GM21447 (cell line): Measurements from ENCODE around the gene ADCY5.

Experiments used
- ATAC-seq: cut with Tn5 transposase; IDR thresholded peaks from one replicate; pipeline ENCODE4 v1.9.1; 2021; ENCODE audit not compliant: unreplicated experiment

The ADCY5 gene

DNA sequence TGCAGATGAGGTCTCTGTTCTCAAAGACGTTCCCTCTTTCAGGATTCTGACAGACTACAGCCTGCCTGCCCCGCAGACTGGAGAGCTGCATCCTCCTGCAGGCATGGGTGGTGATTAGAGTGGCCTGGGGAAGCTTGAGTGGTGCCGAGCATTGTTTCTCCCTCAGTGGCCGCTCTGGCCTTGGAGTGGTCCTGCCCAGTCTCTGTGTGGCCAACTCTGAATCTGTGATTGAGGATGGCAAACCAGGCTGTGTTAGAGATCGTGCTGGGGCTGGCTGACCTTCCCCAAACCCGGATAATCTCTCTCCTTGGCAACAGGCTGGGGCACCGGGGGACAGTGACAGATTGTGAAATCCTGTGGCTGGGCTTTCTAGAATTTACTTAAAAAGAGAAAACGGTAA, 11.0 kb upstream of the ADCY5 start:
- ATAC-seq = no peak

DNA sequence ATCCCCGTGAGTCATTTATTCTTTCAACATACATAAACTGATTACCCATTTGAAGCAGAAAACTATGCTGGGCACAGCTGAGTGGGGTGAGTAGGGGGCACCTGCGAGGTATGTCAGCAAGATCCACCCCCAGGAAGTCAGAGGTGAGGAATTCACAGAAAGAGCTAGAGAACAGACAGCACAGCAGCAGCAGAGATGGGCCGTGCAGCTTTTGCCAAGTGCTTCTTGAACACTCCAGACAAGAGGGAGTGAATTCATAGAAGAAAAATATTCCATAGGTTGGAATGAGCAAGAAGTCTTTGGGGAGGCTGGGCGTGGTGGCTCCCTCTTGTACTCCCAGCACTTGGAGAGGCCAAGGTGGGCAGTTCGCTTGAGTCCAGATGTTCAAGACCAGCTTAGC, 9.4 kb upstream of the ADCY5 start:
- ATAC-seq = no peak

DNA sequence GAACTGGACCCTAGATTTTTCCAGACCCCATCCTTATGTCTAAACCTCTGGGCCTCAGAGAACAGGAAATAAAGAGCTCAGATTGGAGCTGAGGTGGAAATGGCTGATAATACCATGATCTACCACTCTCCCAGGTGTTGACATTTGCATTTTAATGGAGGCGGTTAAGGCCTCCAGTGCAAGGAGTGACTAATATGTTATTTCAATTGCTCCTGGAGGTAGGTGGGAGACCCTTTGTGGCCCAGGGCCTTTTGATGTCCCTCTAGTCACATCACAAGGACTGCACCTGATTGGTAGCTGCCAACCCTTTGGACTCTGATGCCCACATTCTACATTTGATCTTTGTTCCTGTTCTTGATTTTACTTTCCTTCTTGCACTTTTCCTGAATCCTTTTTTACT, 9.0 kb upstream of the ADCY5 start:
- ATAC-seq = no peak

DNA sequence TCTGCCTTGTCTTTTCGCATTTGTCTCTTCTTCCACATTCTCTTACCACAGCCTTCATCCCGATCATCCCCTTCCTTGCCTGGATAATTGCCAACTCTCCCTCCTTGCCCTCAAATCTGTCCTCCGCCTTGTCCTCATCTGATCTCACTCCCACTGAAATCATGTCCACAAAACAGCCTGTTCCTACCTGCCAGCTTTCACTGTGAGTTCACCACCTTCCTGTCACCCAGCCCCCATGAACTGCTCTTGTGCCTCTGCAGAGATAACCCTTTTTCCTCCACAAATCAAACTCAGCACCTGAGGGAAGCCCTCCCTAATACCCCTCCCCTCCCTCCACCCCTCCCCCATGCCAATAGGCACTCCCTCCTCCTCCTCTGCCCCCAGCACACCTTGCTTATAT, 4.8 kb upstream of the ADCY5 start:
- no peak for ATAC-seq

DNA sequence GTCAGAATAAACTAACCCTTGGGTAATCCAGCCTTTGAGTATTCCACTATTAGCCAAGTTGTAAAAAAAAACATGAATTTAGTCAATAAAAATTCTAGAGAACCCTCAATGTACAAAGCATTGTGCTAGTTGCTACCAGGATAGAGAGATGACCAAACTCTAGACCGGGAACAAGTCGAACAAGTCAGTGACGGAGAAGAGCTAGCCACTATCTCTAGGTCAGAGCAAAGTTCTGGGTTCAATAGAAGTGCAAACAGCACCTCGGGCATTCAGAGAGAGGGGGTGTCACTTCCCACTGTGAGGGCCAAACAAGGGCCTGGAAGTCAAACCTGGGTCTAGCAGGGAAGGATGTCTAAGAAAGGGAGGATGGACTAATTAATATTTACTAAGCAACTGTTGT, 2.3 kb upstream of the ADCY5 start:
- no peak for ATAC-seq

DNA sequence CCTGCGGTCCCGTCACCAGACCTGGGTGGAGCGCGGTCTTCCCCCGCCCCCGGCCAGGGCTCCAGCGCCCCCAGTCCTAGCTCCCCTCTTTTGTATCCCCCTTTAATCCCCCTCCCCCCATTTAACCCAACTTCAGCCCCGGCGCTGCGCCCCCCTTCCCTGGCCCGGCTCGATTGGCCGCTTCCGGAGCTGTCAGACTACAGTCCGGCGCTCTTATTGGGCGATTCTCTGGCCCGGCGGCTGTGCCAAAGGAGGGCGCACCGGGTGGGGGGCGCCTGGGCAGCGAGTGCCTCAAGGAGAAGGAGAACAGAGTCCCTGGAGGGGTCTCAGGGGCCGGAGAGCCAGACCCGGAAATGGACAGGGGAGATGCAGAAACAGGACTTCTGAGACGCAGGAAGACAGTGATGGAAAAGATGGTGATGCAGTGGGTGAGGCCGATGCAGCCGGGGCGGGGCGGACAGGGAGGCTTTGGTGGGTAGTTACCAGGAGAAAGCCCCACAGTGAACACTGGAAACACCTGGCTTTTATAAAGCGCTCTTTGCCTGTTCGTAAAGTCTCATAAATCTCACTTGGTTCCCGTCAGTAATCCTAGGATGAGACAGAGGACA, 1.2 kb upstream of the ADCY5 start:
- ATAC-seq = no peak

DNA sequence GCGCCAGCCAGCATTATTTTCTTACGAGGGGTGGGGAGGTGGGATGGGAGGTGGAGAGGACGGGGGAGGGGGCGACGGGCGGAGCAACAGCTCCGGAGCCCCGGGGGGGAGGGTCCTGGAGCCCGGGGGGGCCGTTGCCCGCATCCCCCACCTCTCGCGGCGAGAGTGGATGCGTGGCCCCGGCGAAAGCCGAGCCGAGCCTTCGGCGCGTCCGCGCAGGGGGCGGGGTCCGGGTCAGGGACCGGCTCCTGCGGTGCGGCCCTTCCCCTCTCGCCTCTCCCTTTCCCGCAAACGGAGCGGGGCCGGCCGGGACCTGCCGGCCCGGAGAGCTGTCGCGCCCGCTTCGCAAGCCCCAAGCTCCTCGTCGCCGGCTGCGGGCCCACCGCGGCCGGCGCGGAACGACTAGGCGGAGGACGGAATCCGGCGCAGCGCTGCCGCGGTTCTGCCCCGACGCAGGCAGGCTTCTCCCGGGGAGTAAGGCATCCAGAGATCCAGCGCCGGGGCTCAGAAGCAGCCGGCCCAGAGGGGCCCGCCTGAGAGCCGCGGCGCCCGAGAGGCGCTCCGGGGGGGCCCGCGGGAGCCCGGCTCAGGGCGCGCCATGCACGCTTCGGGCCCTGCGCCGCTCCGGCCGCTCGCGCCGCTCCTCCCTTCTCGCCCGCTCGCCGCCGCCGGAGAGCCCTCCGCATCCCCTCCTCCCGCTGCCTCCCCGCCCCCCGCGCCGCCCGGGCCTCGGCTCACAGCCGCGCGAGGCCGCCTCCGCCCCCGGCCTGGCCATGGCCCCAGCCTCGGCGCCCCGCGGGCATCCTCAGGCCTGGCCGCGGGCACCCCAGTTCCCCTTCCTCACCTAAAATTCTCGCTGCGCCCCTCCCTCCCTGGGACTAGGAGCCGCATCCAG, 459 bp upstream of the ADCY5 start:
- no peak for ATAC-seq

DNA sequence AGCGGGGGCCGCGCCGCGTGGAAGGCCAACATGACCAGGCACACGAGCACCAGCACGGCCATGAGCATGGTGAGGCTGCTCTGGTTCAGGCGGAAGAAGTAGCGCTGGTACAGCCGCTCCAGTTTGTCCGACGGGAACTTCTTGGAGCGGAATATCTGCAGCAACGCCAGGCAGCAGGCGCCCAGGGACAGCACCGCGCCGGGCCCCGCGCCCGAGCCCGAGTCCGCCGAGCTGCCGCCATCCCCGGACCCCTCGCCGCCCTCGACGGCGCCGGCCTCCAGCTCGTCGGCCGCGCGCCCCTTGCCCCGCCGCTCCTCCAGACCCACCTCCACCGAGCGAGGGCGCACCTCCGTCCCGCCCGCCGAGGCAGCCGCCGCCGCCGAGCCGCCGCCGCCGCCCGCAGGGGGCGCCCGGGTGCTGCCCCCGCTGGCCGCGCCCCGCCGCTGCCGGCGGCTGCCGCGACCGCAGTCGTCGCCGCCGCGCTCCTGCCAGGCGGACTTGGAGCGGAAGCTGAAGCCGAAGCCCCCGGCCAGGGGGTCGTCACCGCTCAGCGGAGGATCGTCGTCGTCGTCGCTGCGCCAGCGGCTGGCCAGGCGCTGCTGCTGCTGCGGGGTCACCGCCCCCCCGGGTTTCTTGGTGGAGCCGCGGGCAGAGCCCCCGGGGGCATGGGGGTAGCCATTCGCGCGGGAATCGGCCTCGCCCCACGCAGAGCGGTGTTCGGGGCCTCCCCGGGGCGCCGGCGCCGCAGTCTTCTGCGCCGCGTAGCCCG, 957 bp downstream of the ADCY5 start:
- ATAC-seq = no peak

DNA sequence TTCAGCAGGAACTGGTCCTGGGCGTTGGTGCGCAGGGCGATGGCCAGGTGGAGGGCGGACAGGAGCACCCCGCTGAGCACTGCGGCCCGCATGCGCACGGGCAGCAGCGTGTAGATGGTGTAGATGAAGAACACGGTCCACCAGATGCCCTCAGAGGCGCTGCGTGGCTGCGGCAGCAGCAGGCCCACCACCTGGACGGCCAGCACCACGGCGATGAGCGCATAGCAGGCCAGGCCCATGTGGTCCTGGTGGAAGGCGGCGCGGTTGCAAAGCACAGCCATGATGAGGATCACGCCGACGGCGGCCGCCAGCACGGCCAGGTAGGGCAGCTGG, 1.5 kb downstream of the ADCY5 start:
- ATAC-seq = no peak

DNA sequence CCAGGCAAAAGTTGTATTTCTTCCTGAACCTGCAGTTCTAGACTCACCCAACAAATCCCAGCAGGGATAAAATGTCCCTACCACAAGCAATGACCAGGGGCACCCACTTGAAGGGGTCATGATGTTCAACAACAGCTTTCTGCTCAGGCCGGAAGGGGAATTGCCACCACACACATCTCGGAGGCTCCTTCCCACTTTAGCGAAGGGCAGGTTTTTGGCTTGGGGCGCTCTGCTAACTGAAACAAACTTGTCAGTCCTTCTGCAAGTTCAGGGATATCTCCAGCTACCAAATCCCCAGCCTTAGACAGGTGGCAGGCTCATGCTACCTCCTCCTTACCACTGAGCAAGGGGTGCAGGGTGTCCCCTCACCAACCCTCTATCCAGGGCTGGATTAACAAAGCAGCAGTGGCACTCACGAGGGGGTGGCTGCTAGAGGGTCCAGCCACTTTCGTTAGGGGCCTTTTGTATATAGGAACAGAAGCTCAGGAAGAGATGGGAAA, 2.2 kb downstream of the ADCY5 start:
- no peak for ATAC-seq

DNA sequence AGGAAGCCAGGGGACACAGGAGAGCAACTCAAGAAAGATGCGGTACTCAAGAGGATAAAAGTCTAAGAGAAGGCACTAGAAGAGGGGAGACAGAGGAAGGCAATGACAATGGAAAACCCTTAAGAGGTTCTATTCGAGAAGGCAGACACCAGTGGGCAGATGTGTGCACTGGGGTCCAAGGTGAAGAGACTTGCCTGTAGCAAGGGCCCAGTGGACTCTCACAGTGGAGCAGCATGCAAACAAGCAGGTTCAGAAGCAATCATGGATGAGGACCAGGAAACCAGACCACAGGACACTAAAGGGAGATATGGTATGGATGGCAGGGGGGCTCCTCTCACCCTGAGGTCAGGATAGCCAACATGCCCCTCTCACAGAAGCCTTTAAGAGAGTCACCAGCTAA, 2.7 kb downstream of the ADCY5 start:
- ATAC-seq = no peak

DNA sequence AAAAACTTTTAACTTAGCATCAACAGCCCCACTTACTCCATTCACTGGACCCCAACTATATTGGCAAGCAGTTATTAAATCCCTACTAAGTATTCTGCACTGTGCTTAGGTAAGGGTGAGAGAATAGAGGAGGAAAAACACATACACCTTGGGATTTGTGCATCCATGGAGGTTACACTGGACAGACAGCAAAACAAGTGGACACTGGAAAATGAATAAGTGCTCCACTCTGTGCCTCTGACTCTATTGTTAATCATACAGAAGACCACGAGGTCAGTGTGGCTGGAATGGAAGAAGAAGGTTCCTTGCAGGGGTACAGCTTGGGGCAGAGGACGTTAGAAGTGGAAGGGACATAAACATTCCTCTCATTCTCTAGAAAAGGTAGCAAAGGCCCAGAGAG, 3.2 kb downstream of the ADCY5 start:
- ATAC-seq = no peak

DNA sequence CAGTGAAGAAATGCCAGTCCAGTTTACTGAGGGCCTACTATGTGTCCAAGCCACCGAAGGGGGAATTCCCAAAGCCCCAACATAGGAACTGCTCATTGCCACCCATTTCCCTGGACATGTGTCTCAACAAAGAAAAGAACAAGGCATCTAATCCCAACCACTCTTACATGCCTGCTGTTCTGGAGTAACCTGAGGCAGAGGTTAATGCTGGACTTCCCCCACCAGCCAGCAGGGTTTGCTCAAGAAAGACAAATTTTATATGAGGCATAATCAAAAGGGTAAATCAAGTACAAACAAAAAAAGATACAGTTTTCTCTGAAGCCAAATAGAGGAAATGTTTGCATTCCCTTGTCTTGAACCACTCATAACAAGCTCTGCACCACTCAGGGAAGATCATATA, 4.1 kb downstream of the ADCY5 start:
- no peak for ATAC-seq

DNA sequence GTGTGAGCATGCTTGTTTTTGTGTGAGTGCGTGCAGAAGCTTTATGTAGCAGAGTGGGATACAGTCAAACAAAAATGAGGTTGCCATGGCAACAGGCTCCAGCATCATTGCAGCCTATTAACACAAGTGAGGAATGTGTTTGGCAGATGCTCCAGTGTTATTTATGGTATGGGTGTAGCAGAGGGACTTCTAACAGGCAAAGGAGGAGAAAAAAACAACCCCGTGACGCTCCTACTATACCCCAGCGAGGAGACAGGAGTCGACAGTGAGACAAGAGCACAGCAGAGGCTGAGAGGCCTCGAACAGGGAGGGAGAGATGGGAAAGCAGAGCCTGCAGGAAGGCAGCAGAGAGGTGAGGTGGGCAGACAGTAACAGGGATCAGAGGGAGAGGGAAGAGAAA, 4.9 kb downstream of the ADCY5 start:
- ATAC-seq = no peak

DNA sequence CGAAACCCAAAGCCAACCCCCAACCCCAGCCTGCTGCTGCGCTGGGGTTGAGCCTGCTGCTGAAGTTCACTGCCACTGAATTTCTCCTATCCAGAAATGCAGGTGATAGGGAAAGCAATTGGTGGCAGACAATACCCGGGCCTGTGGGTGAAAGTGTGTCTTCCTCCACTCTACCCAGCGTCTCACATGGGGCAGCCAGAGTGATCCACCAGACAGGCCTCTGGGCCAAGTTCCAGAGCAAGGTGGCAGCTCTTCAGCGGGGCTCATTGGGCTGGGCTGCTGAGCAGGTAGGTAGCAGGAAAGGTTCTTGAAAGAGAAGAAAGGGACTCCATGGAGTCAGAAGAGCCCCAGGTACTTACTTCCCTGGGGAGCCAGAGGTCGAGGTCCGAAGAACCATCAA, 6.0 kb downstream of the ADCY5 start:
- ATAC-seq = no peak

DNA sequence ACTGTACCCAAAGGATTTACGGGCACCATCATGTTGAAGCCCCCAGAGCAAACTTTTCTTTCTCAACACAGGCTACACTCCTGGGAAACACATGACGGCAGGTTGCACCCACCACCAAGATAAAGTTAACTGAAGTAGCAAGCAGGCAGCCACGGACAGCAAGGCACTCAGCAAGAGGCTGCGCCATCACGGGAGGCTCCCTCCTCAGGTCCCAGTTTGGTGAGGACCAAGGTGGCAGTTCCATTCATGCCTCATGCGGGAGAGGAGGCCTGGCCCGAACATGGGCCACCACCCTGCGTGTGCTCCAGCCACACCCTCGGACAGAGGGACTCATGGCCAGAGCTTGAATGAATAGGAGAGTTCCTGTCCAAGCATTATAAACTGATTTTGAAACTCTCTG, 6.8 kb downstream of the ADCY5 start:
- ATAC-seq = no peak

DNA sequence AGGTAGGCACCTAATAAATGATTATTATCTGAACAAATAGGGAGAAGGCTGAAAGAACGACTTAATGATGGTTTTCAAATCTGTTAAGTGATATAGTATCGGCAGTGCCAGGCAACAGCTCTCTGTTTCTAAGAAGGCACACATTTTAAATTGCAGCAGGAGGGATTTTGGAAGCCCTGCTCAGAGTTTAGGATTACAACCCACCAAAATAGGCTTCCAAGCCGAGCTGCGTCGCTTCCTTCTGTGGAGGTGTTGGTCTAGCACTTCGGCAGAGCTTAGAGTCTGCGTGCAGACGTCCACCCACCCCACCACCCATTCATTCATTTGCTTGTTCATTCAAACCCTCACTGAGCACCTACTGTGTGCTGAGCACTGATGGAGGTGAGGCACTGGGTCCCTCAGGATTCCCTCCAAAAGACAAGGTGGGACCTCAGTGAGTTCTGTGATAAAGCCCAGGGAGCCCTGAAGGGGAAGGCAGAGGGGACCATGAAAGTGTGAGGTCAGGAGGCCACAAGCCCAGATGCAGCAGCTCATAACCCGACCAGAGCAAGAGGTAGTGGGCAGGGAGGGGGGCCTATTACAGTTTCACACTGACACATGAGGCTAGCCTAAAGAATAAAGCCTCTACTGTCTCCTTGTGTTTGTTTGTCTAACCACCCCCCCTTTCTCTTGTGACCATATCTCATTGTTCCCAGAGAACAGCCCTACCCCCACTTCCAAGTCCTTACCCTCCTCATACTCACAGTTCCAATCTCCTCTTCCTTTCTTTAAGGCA, 8.9 kb downstream of the ADCY5 start:
- ATAC-seq = no peak

DNA sequence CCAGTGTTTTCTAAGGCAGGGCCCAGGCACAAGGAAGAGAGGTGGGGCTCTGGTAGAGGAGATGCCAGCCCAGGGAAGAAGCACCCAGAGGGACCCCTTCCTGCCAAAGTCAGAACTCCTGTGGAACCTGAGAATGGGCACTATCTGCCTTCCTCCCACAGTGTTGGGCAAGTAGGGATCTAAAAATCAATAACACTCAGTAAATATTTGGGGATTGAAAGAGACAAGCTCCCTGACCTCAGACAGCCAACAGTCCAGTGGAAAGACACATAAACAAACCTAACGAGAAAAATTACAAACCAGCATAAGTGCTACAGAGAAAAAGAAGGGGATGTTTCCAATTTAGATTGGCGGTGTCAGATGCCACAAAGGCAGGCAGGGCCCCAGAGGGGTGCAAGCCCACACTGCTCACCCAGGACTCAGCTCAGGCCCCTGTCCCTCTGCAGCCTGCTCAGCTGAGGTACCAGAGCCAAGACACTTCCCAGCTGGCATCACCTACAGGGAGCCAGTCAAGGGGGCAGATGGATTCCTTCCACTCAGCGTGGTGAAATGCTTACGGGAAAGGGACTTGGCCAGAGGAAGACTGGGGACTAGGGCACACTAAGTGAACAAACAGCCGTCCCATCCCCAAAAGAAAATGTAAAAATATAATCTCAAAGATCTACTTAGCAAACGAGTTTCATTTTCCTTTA, 15.9 kb downstream of the ADCY5 start:
- no peak for ATAC-seq

DNA sequence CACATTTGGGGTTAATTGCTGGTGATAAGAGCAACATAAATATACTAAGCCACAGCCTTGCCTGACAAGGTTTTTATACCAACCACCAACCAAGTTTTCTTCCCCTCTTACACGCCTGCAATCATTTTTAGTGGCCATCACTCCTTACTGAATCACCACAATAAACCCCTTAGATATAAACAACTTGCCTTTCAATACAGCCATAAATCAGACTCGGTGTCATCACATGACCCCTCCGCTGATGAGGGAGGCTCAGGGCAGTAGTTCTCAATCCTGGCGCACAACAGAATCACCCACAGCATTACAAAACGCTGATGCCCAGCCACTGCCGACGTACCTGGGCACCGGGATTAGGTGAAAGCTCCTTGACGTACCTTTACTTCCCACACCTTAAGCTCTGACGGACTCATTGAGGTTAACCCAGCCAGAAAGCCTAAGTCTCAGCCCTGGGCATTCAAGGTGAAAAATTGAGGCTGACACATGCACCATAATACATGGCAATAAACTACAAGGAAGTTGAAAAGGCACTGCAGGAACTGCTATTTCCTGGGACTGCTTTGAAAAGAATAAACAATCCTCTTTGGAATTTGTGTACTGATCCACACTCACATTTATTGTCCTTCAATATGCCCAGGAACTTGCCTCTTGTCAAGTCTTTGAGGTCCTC, 17.1 kb downstream of the ADCY5 start:
- ATAC-seq = no peak

DNA sequence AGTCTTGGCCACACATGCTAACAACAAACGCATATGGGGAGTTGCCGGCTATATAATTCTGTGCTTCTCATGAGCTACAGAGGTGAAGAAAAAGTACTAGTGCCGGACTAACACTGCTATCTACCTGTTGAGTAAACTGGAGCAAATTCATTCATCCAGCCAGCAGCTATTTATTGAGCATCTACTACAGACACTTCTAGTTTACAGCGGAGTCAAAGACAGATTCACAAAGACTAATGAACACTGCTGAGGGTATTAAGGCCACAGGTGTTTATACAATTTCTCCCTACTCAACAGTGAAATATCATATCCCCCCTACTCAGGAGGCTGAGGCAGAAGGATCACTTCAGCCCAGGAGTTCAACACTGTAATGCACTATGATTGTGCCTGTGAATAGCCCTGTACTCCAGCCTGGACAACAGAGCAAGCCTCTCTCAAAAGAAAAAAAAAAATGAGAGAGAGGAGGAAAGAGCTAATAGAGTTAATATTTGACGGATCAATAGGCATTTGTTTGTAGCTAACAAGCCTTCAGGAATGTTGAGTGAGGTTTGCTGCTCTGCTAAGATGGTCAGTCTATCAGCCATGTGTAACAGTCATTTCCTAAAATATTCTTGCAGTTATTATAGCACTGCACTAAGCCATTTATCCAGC, 17.8 kb downstream of the ADCY5 start:
- ATAC-seq = no peak
